ENCODE measurements around the gene DYRK4. TPM values are rescaled to one million over a fixed set of nuclear protein-coding genes. Genes with fewer than 3 reads are reported as not detected.

The DYRK4 gene
- total RNA-seq, 4 donors from 2014 or later = 20.1 to 28.9 (median 21.1) TPM

DNA sequence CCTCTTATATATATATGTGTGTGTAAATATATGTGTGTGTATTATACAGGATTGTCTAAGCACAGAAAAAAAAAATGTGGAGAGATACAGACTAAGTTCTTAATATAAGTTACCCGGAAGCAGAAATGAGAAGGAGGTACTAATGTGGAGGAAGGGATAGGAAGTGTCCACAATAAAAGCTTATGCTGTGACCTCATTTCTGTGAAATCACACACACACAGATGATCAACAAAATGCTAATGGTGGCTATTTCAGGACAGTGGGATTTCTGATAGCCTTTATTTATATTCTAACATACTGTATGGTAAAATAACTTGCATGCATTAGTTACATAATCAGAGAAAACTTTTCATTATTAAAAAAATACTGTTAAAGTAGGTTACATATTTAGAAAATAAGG, 31.8 kb upstream of the DYRK4 start:
- H3K9me3 ChIP-seq = no peaks in the 10 kb centered on the region
- TF ChIP-seq POLR2A (IDR thresholded peaks at IDR 0.05) = no peak
- TF ChIP-seq, protein P1, sequence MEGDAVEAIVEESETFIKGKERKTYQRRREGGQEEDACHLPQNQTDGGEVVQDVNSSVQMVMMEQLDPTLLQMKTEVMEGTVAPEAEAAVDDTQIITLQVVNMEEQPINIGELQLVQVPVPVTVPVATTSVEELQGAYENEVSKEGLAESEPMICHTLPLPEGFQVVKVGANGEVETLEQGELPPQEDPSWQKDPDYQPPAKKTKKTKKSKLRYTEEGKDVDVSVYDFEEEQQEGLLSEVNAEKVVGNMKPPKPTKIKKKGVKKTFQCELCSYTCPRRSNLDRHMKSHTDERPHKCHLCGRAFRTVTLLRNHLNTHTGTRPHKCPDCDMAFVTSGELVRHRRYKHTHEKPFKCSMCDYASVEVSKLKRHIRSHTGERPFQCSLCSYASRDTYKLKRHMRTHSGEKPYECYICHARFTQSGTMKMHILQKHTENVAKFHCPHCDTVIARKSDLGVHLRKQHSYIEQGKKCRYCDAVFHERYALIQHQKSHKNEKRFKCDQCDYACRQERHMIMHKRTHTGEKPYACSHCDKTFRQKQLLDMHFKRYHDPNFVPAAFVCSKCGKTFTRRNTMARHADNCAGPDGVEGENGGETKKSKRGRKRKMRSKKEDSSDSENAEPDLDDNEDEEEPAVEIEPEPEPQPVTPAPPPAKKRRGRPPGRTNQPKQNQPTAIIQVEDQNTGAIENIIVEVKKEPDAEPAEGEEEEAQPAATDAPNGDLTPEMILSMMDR (IDR thresholded peaks at IDR 0.05 in 4 of 5, conservative IDR thresholded peaks at IDR 0.05 in 1 of 5) = no peak
- no peak for ATAC-seq
- intact Hi-C loops (cut with DNase I; ENCODE audit: low total_unique reads) (no loop called here), in situ Hi-C loops (cut with MboI; ENCODE audit: low sequenced_read_pairs in 4 of 4) (loop anchor here in 2 of 4 donors (25.0 kb wide), 1 partner anchor 218 kb away; the partner anchor contains the start of gene TIGAR (in 2 of the 2))
- H3K4me3 ChIP-seq = no peak overlapping the region
- H3K4me1 ChIP-seq = peaks cover 0 to 2% of the 10 kb centered on the region in 2 donors
- no peak overlapping the region for H3K27ac ChIP-seq
- H3K27me3 ChIP-seq = no peaks in the 10 kb centered on the region
- H3K36me3 ChIP-seq = peaks cover 0 to 35% of the 10 kb centered on the region in 2 donors
- no peak for DNase-seq

DNA sequence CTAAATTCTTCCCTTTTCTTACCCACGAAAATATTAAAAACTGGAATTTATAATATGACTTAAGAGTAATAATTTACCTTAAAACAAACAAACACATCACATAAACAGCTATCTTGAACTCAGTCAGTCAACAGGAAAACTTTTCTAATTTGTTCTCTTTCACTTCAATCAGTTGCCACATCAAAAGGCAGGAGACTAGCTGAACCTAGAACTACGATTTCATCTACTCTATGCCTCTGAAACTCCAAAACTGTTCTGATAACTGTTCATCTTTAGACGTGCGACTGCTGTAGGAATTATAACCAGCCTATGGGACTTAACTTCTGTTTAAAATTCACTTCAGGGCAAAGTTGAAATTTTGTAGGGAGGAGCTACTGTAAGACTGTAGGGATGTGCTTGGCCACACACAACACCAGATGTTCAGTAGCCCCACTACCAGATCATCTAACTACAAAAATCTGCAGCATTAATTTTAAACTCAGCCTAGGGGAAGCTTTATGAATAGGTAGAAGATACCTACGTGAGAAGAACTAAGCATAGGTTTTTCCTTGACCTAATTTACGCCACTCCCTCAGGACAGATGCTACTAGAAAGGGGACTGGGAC, 30.9 kb upstream of the DYRK4 start:
- DNase-seq (no peak), ATAC-seq (no peak)
- intact Hi-C loops (cut with DNase I; ENCODE audit: low total_unique reads) = no loop called here
- Histone ChIP-seq H3K4me1 (no peaks in the 10 kb centered on the region), H3K4me3 (no peak overlapping the region), H3K27me3 (no peaks in the 10 kb centered on the region), H3K27ac (no peak overlapping the region), H3K9me3 (no peaks in the 10 kb centered on the region), H3K36me3 (peaks cover 0 to 35% of the 10 kb centered on the region in 2 donors)
- in situ Hi-C loops (cut with MboI; ENCODE audit: low sequenced_read_pairs in 4 of 4) = loop anchor here in 2 of 4 donors (25.0 kb wide), 1 partner anchor 219 kb away; the partner anchor contains the start of gene TIGAR (in 2 of the 2)
- TF ChIP-seq, protein P1 (IDR thresholded peaks at IDR 0.05 in 4 of 5, conservative IDR thresholded peaks at IDR 0.05 in 1 of 5) = no peak
- no peak for TF ChIP-seq POLR2A (IDR thresholded peaks at IDR 0.05)

DNA sequence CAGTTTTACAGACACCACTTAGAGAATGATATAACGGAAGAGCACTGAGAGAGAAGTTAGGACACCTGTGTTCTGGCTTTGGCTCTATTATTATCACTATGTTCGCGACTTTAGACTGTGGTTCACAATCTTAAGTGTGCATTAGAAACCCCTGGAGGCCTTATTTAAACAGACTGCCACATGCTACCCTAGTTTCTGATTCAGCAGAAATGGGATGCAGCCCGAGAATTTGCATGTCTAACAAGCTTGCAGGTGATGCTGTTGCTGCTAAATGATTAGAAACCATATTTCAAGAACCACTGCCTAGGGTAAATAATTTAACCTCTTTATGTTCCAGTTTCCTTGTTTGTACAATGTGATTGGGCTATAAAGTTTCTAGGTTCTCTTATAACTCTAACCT, 26.9 kb upstream of the DYRK4 start:
- TF ChIP-seq, protein P1 (IDR thresholded peaks at IDR 0.05 in 4 of 5, conservative IDR thresholded peaks at IDR 0.05 in 1 of 5) = no peak
- TF ChIP-seq POLR2A (IDR thresholded peaks at IDR 0.05) = no peak
- no peak for DNase-seq
- in situ Hi-C loops (cut with MboI; ENCODE audit: low sequenced_read_pairs in 4 of 4) (loop anchor here in 2 of 4 donors (25.0 kb wide), 1 partner anchor 223 kb away; the partner anchor contains the start of gene TIGAR (in 2 of the 2)), intact Hi-C loops (cut with DNase I; ENCODE audit: low total_unique reads) (loop anchor here (5.0 kb wide), 2 partner anchors 67 to 663 kb away; partner anchors contain the start of gene PARP11)
- H3K9me3 ChIP-seq = no peaks in the 10 kb centered on the region
- peaks cover 0 to 26% of the 10 kb centered on the region in 2 donors for H3K36me3 ChIP-seq
- ATAC-seq = no peak
- H3K4me3 ChIP-seq = no peak overlapping the region
- H3K27me3 ChIP-seq = no peaks in the 10 kb centered on the region
- no peak overlapping the region for H3K27ac ChIP-seq
- peaks cover 15 to 16% of the 10 kb centered on the region in 2 donors for H3K4me1 ChIP-seq

DNA sequence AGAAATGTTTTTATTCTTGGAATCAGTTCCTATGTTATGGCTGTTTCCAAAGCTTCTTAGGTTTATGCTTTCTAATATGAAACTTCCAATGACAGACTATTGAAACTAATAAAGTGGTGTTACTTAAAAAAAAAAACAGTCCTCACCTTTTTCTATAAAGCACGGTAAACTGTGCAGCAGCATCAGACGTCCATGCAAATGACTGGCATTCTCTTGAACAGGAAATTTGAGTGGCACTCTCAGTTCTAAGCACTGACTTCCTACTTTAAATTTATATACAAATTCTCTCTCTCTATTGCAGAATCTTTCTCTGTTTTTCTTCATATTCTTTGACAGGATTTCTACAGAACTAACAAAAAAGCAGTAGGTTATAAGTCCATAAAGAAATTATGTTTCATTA, 26.1 kb upstream of the DYRK4 start:
- no peaks in the 10 kb centered on the region for H3K27me3 ChIP-seq
- peaks cover 15 to 16% of the 10 kb centered on the region in 2 donors for H3K4me1 ChIP-seq
- ATAC-seq (no peak), DNase-seq (no peak)
- no peaks in the 10 kb centered on the region for H3K9me3 ChIP-seq
- no peak overlapping the region for H3K4me3 ChIP-seq
- H3K36me3 ChIP-seq = peaks cover 0 to 25% of the 10 kb centered on the region in 2 donors
- H3K27ac ChIP-seq = no peak overlapping the region
- in situ Hi-C loops (cut with MboI; ENCODE audit: low sequenced_read_pairs in 4 of 4) = loop anchor here in 2 of 4 donors (25.0 kb wide), 1 partner anchor 224 kb away; the partner anchor contains the start of gene TIGAR (in 2 of the 2)
- intact Hi-C loops (cut with DNase I; ENCODE audit: low total_unique reads) = loop anchor here (5.0 kb wide), 2 partner anchors 66 to 664 kb away; partner anchors contain the start of gene PARP11
- TF ChIP-seq, protein P1 (IDR thresholded peaks at IDR 0.05 in 4 of 5, conservative IDR thresholded peaks at IDR 0.05 in 1 of 5) = no peak
- no peak for TF ChIP-seq POLR2A (IDR thresholded peaks at IDR 0.05)

All from gastrocnemius medialis (tissue), 4 donors.